Inflammatory macrophage treated with lipopolysaccharide for 1 hour (primary cell): ENCODE results near the gene DENND1C.
A peak's percentile ranks its signal among the peaks of the same experiment; 100 is the strongest.
"Not testable (repeated sequence)": the region's sequence is repeated elsewhere in the genome, so short reads cannot be mapped to it uniquely, and the experiment has no call there.

ENCODE experiments used
- DNase-seq, 2 donors: peaks; one replicate each; pipeline ENCODE4 v3.0.0-alpha.2; 2020 to 2022

The DENND1C gene

DNA sequence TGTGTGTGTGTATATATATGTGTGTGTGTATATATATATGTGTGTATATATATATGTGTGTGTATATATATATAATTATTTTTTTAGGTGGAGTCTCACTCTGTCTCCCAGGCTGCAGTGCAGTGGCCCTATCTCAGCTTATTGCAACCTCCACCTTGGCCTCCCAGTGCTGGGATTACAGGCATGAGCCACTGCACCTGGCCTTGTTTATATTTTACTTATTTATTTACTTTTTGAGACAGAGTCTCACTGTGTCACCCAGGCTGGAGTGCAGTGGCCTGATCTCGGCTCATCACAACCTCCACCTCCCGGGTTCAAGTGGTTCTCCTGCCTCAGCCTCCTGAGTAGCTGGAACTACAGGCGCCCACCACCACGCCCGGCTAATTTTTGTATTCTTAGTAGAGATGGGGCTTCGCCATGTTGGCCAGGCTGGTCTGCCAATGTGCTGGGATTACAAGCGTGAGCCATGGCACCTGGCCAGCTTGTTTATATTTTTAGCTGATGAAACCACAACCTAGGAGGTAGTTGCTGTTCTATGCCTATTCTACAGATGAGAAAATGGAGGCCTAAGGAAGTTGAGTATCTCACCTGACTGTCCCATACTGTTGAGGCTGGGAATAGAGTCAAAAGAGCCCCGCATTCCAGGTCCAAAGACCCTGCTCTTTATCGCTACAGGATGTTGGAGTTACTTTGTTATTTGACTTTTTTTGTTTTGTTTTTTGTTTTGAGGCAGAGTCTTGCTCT, 26.6 kb upstream of the DENND1C start:
- not testable (repeated sequence) for DNase-seq

GRCh38 chr19:6503407-6504201, 22.0 kb upstream of the DENND1C start:
- no peak for DNase-seq

- no peak for DNase-seq
Measured at GRCh38 chr19:6501740-6502648, 20.4 kb upstream of the DENND1C start, which contains the start of gene TUBB4A. Gene TUBB4A, minus strand, starts transcription at chr19:6502309. Its CDS starts 97 bp downstream, at chr19:6502212.

- no peak for DNase-seq
Measured at GRCh38 chr19:6500837-6501739, 19.5 kb upstream of the DENND1C start.

GRCh38 chr19:6499052-6499790, 17.6 kb upstream of the DENND1C start:
- DNase-seq: no peak

- DNase-seq: peak; percentile 81 to 89
Measured at GRCh38 chr19:6498294-6499036, 16.9 kb upstream of the DENND1C start.

DNA sequence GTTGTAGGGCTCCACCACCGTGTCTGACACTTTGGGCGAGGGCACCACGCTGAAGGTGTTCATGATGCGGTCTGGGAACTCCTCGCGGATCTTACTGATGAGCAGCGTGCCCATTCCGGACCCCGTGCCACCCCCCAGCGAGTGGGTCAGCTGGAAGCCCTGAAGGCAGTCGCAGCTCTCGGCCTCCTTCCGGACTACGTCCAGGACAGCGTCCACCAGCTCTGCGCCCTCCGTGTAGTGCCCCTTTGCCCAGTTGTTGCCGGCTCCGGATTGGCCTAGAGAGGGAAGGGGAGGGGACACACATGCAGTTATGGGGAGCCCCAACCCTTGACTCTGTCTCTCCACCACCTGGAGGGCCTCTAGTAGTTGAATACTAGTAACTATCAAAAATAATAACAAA, 14.4 kb upstream of the DENND1C start:
- DNase-seq: no peak

GRCh38 chr19:6494438-6495036, 12.9 kb upstream of the DENND1C start:
- DNase-seq: no peak

GRCh38 chr19:6491802-6492592, 10.4 kb upstream of the DENND1C start:
- DNase-seq: no peak

GRCh38 chr19:6490134-6490533, 8.5 kb upstream of the DENND1C start:
- DNase-seq: no peak

DNA sequence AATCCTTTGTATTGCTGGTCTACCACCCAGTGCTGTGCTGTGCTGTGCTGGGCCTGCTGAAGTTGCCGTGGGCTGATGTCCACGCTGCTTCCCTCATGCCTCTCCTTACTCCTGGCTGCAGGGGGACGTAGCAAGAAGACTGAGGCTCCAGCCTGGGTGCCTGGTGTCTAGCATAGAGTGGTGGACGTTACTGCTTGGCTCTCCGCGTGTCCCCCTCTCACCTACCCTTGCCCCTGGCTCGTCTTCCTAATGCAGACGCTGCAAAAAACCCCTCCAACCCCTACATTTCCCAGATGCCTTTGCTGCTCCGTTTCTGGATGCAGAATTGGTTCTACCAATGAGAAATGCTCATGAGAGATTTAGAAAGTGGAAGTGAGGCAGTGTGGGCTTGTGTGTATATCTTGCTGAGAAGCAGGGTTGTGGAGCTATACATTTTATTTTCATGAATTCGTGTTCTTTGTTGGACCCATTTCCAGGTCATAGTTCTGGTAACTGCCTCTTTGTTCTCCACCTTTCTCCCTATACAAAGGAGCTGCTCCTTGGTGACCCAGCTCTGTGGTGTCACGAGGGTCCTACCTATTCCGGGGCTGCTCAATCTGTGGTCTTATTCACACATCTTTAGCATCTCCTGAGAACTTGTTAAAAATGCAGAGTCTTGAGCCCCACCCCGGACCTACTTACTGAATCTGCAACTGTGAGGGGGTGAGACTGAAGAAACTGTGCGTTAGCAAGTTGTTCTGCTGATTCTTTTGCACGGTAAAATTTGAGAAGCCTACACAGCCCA, 7.9 kb upstream of the DENND1C start:
- DNase-seq: peak in 1 of 2 donors; percentile 18

GRCh38 chr19:6484831-6485230, 3.2 kb upstream of the DENND1C start:
- DNase-seq: no peak

- DNase-seq: no peak
Measured at GRCh38 chr19:6484230-6484629, 2.6 kb upstream of the DENND1C start.

DNA sequence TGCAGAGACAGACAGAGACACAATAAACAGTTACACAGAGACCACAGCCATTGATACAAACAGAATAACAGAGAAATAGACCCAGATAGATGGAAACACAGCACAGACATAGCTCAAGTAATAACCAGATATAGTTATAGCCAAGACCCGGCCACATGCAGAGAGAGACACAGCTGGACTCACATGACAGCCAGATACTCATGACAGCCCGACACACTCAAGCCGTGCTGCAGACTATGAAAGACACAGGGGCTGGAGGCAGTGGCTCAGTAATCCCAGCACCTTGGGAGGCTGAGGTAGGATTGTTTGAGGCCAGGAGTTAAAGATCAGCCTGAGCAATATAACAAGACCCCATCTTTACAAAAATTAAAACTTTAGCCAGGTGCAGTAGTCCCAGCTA, 1.6 kb upstream of the DENND1C start:
- DNase-seq: no peak

DNA sequence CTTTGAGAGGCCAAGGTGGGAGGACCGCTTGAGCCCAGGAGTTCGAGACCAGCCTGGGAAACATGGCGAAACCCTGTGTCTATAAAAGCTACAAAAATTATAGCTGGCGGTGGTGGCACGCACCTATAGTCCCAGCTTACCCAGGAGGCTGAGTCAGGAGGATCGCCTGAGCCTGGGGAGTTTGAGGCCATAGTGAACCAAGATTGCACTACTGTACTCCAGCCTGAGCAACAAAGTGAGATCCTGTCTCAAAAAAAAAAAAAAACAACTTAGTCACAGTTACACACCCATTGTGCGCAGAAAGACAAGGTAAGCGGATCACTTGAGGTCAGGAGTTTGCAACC, 728 bp upstream of the DENND1C start:
- DNase-seq: no peak

DNA sequence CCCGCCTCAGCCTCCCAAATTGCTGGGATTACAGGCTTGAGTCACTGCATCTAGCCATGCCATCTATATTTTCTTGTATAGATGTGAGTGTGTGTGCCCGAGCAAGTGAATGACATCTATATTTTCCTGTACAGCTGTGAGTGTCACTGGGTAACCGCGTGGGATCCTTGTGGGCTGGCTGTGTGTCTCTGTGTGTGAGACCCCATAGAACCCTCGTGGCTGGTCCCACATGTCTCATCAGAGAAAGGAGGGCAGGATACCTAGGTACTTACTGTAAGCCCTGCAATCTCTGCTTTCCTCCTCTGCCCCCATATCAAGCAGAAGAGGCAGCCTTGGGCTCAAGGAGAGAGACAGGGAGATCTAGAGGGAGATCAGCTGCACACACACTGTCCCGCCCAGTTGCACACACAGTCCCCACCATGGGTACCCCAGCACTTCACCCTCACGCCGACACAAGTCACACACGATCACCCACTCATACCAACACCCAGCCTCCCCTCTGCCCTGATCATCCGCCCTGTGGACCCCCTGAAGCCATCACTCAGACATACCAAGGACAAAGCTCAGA, 655 bp downstream of the DENND1C start:
- DNase-seq: no peak

DNA sequence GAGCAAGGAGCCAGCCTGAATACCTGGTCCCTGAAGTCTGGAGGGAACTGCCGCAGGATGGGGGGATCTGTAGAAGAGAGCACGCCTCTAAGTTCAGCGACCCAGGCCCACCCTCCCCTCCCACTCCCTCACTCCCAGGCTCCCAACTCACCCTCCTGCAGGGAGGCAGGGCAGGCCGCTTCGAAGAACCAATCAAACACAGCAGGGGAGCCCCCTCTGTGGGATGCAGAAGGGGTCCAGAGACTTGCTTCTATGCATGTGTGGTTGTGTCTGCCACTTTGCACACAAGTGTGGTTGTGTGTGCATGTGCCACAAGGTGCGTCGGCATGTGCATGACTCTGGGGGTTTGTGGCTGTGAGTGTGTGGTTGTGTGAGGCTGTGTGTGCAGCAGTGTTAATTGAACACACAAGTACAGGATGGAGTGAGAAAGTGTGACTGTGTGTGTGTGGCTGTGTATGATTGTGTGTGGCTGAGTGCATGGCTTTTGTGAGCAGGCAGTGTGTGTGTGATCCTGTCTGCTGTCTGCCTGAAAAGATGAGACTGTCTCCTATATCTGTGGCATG, 1.7 kb downstream of the DENND1C start:
- DNase-seq: no peak

DNA sequence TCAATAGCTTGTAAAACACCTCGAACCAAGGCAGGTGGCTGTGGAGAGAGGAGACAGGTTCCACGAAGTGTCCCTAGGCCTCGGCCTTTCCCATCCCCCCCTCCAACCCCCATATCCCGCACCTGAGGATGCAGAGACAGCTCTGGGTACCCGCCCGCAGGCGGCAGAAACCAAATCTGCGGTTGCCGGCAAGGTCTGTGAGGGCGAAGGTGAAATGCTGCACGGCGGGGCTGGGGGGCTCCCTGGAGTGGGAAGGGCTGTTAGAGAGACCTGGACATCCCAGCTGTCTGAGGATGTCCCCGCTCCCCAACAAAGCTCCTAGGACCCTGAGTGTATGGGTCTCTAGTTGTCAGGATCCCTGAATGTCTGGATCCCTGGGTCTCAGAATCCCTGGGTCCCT, 2.8 kb downstream of the DENND1C start:
- no peak for DNase-seq
